OCI-LY1 (cell line): Measurements from ENCODE around the gene PAX3.

Source experiments
- H2AFZ ChIP-seq: fragments of 200-600 bp; sonication (generic), shearing (Covaris generic); 2 replicates; pipeline ENCODE4 v1.6.0; 2014; ENCODE audit warnings: antibody characterized with exemption, mild to moderate bottlenecking, low read length
- H3F3A ChIP-seq: fragments of 200-600 bp; sonication (generic), shearing (Covaris generic); 2 replicates; pipeline ENCODE4 v1.6.0; 2014; ENCODE audit warnings: mild to moderate bottlenecking, antibody characterized with exemption, low read length, moderate library complexity; ENCODE audit not compliant: insufficient read depth
- H3K27ac ChIP-seq: fragments of 200-600 bp; sonication (generic); 2 replicates; pipeline ENCODE4 v1.5.1; 2014; ENCODE audit warnings: low read length, mixed run types, mild to moderate bottlenecking, low read depth; ENCODE audit not compliant: poor library complexity, severe bottlenecking
- H3K27me3 ChIP-seq: fragments of 200-600 bp; sonication (generic); 2 replicates; pipeline ENCODE4 v1.6.0; 2014; ENCODE audit warnings: antibody characterized with exemption, mild to moderate bottlenecking, low read length, moderate library complexity; ENCODE audit not compliant: insufficient read depth
- H3K36me3 ChIP-seq: fragments of 200-600 bp; sonication (generic); 2 replicates; pipeline ENCODE4 v1.6.1; 2014; ENCODE audit warnings: mild to moderate bottlenecking, antibody characterized with exemption, low read length, moderate library complexity, mixed read lengths; ENCODE audit not compliant: insufficient read depth
- H3K4me1 ChIP-seq: fragments of 200-600 bp; sonication (generic); 2 replicates; pipeline ENCODE4 v1.5.1; 2014; ENCODE audit warnings: mild to moderate bottlenecking, low read length, moderate library complexity; ENCODE audit not compliant: insufficient read depth, severe bottlenecking
- H3K4me2 ChIP-seq: fragments of 200-600 bp; sonication (generic), shearing (Covaris generic); 2 replicates; pipeline ENCODE4 v1.6.1; 2014; ENCODE audit warnings: low read length
- H3K4me3 ChIP-seq: fragments of 200-600 bp; sonication (generic); 2 replicates; pipeline ENCODE4 v1.5.1; 2014; ENCODE audit warnings: low read length, low read depth, mild to moderate bottlenecking, mixed read lengths; ENCODE audit not compliant: poor library complexity, severe bottlenecking
- H3K79me2 ChIP-seq: fragments of 200-600 bp; shearing (Covaris generic); 2 replicates; pipeline ENCODE4 v1.6.1; 2016; ENCODE audit warnings: mixed run types, low read length, mixed read lengths; ENCODE audit not compliant: insufficient read depth
- H3K9ac ChIP-seq: fragments of 200-600 bp; sonication (generic), shearing (Covaris generic); 2 replicates; pipeline ENCODE4 v1.6.1; 2014; ENCODE audit warnings: mild to moderate bottlenecking, low read length, mixed read lengths
- H3K9me2 ChIP-seq: fragments of 200-600 bp; sonication (generic), shearing (Covaris generic); 2 replicates; pipeline ENCODE4 v1.6.1; 2014; ENCODE audit warnings: low read depth, mild to moderate bottlenecking, low read length, mixed read lengths
- H3K9me3 ChIP-seq: fragments of 200-600 bp; shearing (Covaris generic); 2 replicates; pipeline ENCODE4 v1.6.1; 2014; ENCODE audit warnings: low read length, mixed read lengths
- H4K20me1 ChIP-seq: fragments of 200-600 bp; sonication (generic), shearing (Covaris generic); 2 replicates; pipeline ENCODE4 v1.6.0; 2016; ENCODE audit warnings: mild to moderate bottlenecking, low read length; ENCODE audit not compliant: insufficient read depth
- CTCF ChIP-seq: fragments of 200-600 bp; sonication (generic), shearing (Covaris generic); IDR thresholded peaks from 2 replicates; pipeline ENCODE4 v1.5.1; 2017; ENCODE audit warnings: mild to moderate bottlenecking, antibody characterized with exemption, low read length, moderate library complexity, mixed read lengths
- EZH2 ChIP-seq: fragments of 200-600 bp; sonication (generic), shearing (Covaris generic); IDR thresholded peaks from 2 replicates; pipeline ENCODE4 v1.8.0; 2017; ENCODE audit warnings: borderline replicate concordance, mixed run types, mild to moderate bottlenecking, antibody characterized with exemption, low read length, moderate library complexity, mixed read lengths

Gene PAX3

GRCh38 chr2:222248818-222249217 is 50.0 kb downstream of the PAX3 start:
- H3K4me2 ChIP-seq, result no peak overlapping the region
- no peak overlapping the region for H3K27ac ChIP-seq
- no peaks in the 10 kb centered on the region for H3K79me2 ChIP-seq
- H2AFZ ChIP-seq, result no peak overlapping the region
- no peaks in the 10 kb centered on the region for H3K36me3 ChIP-seq
- H3K9ac ChIP-seq, result no peak overlapping the region
- H3K27me3 ChIP-seq, result no peaks in the 10 kb centered on the region
- no peaks in the 10 kb centered on the region for H3K4me1 ChIP-seq
- no peak overlapping the region for H3K4me3 ChIP-seq
- H3K9me2 ChIP-seq, result no peaks in the 10 kb centered on the region
- no peaks in the 10 kb centered on the region for H4K20me1 ChIP-seq
- TF ChIP-seq CTCF (no peak), EZH2 (no peak)
- H3F3A ChIP-seq, result no peaks in the 10 kb centered on the region
- H3K9me3 ChIP-seq, result no peaks in the 10 kb centered on the region

GRCh38 chr2:222248256-222248655 is 50.5 kb downstream of the PAX3 start:
- no peaks in the 10 kb centered on the region for H3F3A ChIP-seq
- H3K4me2 ChIP-seq, result no peak overlapping the region
- H3K9me2 ChIP-seq, result no peaks in the 10 kb centered on the region
- no peaks in the 10 kb centered on the region for H3K9me3 ChIP-seq
- no peaks in the 10 kb centered on the region for H3K4me1 ChIP-seq
- H3K4me3 ChIP-seq, result no peak overlapping the region
- no peak overlapping the region for H3K27ac ChIP-seq
- H3K36me3 ChIP-seq, result no peaks in the 10 kb centered on the region
- H3K9ac ChIP-seq, result no peak overlapping the region
- no peak for TF ChIP-seq EZH2
- H4K20me1 ChIP-seq, result no peaks in the 10 kb centered on the region
- no peak overlapping the region for H2AFZ ChIP-seq
- H3K79me2 ChIP-seq, result no peaks in the 10 kb centered on the region
- no peaks in the 10 kb centered on the region for H3K27me3 ChIP-seq

- Histone ChIP-seq H2AFZ (no peak overlapping the region), H3K27ac (no peak overlapping the region), H3K4me2 (no peak overlapping the region), H3K9me2 (no peaks in the 10 kb centered on the region), H3K9ac (no peak overlapping the region), H4K20me1 (no peaks in the 10 kb centered on the region), H3K79me2 (no peaks in the 10 kb centered on the region), H3K36me3 (no peaks in the 10 kb centered on the region), H3K4me3 (no peak overlapping the region), H3K4me1 (no peaks in the 10 kb centered on the region), H3F3A (no peaks in the 10 kb centered on the region), H3K9me3 (no peaks in the 10 kb centered on the region), H3K27me3 (no peaks in the 10 kb centered on the region)
- TF ChIP-seq CTCF (no peak), EZH2 (no peak)
These were observed 56.3 kb downstream of the PAX3 start for GRCh38 chr2:222242532-222242931.

DNA sequence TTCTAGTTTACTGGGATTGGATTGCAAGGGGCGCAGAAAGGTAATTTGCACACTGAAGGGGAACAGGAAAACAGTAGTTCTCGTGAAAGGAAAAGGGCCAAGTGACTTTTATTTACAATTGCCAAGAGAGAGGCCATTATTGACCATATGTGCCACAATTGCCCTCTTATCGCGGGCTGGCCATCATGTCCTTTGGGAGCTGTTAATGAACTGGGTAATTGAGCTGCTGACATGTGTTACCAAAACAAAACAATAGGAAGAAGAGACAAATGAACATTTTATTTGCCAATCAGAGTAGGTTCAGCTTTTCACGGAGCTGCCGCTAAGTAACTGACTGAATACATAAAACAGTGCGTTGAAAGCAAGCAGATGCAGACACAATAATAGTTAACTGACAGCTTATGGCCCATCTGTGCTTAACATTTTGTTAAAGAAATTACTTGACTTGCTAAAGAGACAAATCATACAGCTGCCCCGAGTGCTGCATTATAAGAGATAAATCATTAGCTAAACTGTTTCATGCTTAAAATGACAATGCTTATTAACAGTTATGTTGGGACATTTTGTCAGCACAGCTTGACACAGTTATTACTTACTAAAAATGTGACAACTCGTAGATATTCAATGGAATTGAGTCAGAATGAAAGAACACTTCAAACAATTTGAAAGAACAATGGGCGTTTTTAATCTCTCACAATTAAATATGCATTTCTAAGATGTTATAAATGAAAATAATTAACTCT is 57.5 kb downstream of the PAX3 start:
- no peaks in the 10 kb centered on the region for H3F3A ChIP-seq
- TF ChIP-seq CTCF (no peak), EZH2 (no peak)
- H3K79me2 ChIP-seq, result no peaks in the 10 kb centered on the region
- no peak overlapping the region for H3K27ac ChIP-seq
- H3K9me2 ChIP-seq, result no peaks in the 10 kb centered on the region
- H3K36me3 ChIP-seq, result no peaks in the 10 kb centered on the region
- no peaks in the 10 kb centered on the region for H4K20me1 ChIP-seq
- no peak overlapping the region for H3K4me2 ChIP-seq
- H3K9ac ChIP-seq, result no peak overlapping the region
- no peaks in the 10 kb centered on the region for H3K4me1 ChIP-seq
- no peaks in the 10 kb centered on the region for H3K9me3 ChIP-seq
- H3K4me3 ChIP-seq, result no peak overlapping the region
- H3K27me3 ChIP-seq, result no peaks in the 10 kb centered on the region
- no peak overlapping the region for H2AFZ ChIP-seq
